GM23248 (cell line): Measurements from ENCODE around the gene DCDC2. TPM values are rescaled to one million over a fixed set of nuclear protein-coding genes. Genes with fewer than 3 reads are reported as not detected.

Experiments used
- DNase-seq: peaks from one replicate; pipeline ENCODE4 v3.0.0-alpha.2; 2015
- H2AFZ ChIP-seq: fragments of 200-600 bp; sonication (generic); 2 replicates; pipeline ENCODE4 v1.6.1; 2016; ENCODE audit warnings: antibody characterized with exemption
- H3F3A ChIP-seq: fragments of 200-600 bp; sonication (generic); 2 replicates; pipeline ENCODE4 v1.6.1; 2016; ENCODE audit warnings: mild to moderate bottlenecking, antibody characterized with exemption, mixed run types; ENCODE audit not compliant: insufficient read depth
- H3K27ac ChIP-seq: fragments of 200-600 bp; sonication (generic); 2 replicates; pipeline ENCODE4 v1.5.1; 2016; ENCODE audit warnings: mild to moderate bottlenecking
- H3K27me3 ChIP-seq: fragments of 200-600 bp; sonication (generic); replicated peaks from 2 replicates; pipeline ENCODE4 v1.6.1; 2016; ENCODE audit warnings: mild to moderate bottlenecking; ENCODE audit not compliant: insufficient read depth
- H3K36me3 ChIP-seq: fragments of 200-600 bp; sonication (generic); 2 replicates; pipeline ENCODE4 v1.6.1; 2016; ENCODE audit warnings: low read depth, mild to moderate bottlenecking
- H3K4me1 ChIP-seq: fragments of 200-600 bp; sonication (generic); 2 replicates; pipeline ENCODE4 v1.6.1; 2016; ENCODE audit warnings: mild to moderate bottlenecking; ENCODE audit not compliant: insufficient read depth
- H3K4me2 ChIP-seq: fragments of 200-600 bp; sonication (generic); one replicate; pipeline ENCODE4 v1.6.1; 2016; ENCODE audit warnings: mild to moderate bottlenecking; ENCODE audit not compliant: unreplicated experiment
- H3K4me3 ChIP-seq: fragments of 200-600 bp; sonication (generic); 2 replicates; pipeline ENCODE4 v1.5.1; 2016; ENCODE audit warnings: mild to moderate bottlenecking
- H3K79me2 ChIP-seq: fragments of 200-600 bp; sonication (generic); 2 replicates; pipeline ENCODE4 v1.6.1; 2016; ENCODE audit warnings: mild to moderate bottlenecking; ENCODE audit not compliant: insufficient read depth
- H3K9ac ChIP-seq: fragments of 200-600 bp; sonication (generic); 2 replicates; pipeline ENCODE4 v1.6.1; 2016; ENCODE audit warnings: mild to moderate bottlenecking
- H3K9me2 ChIP-seq: fragments of 200-600 bp; sonication (generic); 2 replicates; pipeline ENCODE4 v1.6.1; 2016; ENCODE audit warnings: mixed run types, mild to moderate bottlenecking, moderate library complexity; ENCODE audit not compliant: insufficient read depth
- H3K9me3 ChIP-seq: fragments of 200-600 bp; sonication (generic); one replicate; pipeline ENCODE4 v1.6.1; 2017; ENCODE audit warnings: low read depth
- H4K20me1 ChIP-seq: fragments of 200-600 bp; sonication (generic); 2 replicates; pipeline ENCODE4 v1.6.0; 2016; ENCODE audit not compliant: insufficient read depth
- EZH2 ChIP-seq: fragments of 200-600 bp; sonication (generic); IDR thresholded peaks from 2 replicates; pipeline ENCODE4 v1.6.1; 2018; ENCODE audit warnings: antibody characterized with exemption, mild to moderate bottlenecking; ENCODE audit not compliant: insufficient read depth, poor library complexity, severe bottlenecking
- EZH2phosphoT487 ChIP-seq: fragments of 200-600 bp; sonication (generic); IDR thresholded peaks from 2 replicates; pipeline ENCODE4 v1.6.1; 2018; ENCODE audit warnings: antibody characterized with exemption, moderate library complexity, mild to moderate bottlenecking, low read depth; ENCODE audit not compliant: insufficient read depth
- WGBS, 2 experiments: methylation state at CpG; one replicate each; pipeline ENCODE4 v1.1.6; 2015 to 2017; ENCODE audit warnings: low lambda C conversion rate in 2 of 2, low coverage in 1 of 2; ENCODE audit errors: missing lambda C conversion rate in 2 of 2; 5-methylcytosine and 5-hydroxymethylcytosine counted together
- in situ Hi-C: fragments of 300-500 bp; cut with MboI; formaldehyde crosslinking; loops from 2 replicates; pipeline ENCODE4 v1.15.0; 2020
- polyA plus RNA-seq: library from polyadenylated mRNA; unstranded; fragments of >200 nt; fragmentation: Nextera tagmentation; extraction: Ambion mirVana; gene quantifications from 2 replicates; pipeline ENCODE4 v1.2.1, GENCODE V29; 2016
- small RNA-seq: library from RNA; depleted of rRNA; stranded (forward); fragments of <200 nt; gene quantifications from one replicate; pipeline ENCODE3, GENCODE V24; 2014; ENCODE audit warnings: low read depth, low replicate concordance
- total RNA-seq: library from RNA; depleted of rRNA; stranded (reverse); fragments of >200 nt; shearing (Covaris generic); gene quantifications from 2 replicates; pipeline ENCODE4 v1.2.3, GENCODE V29; 2014; rRNA removed

The DCDC2 gene
- total and polyA plus RNA-seq, 2 experiments from 2014 or later: not detected

DNA sequence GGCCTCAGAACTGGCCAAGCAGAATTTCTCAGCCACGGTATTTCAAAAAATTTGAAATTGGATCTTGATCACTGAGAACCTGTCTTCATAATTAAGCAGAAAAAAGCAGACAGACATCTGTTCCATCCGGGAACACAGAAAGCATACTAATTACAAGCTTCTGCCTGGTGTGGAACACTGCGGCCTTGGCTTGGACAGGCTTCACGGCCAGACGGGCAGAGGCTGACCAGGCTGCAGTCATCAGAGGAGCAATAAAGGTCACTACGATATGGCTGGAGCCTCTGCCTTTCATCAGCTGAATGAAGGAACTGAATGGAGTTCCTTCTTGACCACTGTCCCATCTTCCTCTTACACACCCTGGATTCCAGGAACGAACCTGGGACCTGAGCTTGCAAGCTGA lies 235.7 kb downstream of the DCDC2 start:
- no peak overlapping the region for H3K4me3 ChIP-seq
- H3F3A ChIP-seq: no peaks in the 10 kb centered on the region
- no peak overlapping the region for H2AFZ ChIP-seq
- H3K79me2 ChIP-seq: no peaks in the 10 kb centered on the region
- no peak overlapping the region for H3K9ac ChIP-seq
- H3K27ac ChIP-seq: no peak overlapping the region
- no peaks in the 10 kb centered on the region for H4K20me1 ChIP-seq
- no peaks in the 10 kb centered on the region for H3K9me2 ChIP-seq
- no peaks in the 10 kb centered on the region for H3K27me3 ChIP-seq
- no peaks in the 10 kb centered on the region for H3K9me3 ChIP-seq
- DNase-seq: no peak
- H3K36me3 ChIP-seq: no peaks in the 10 kb centered on the region
- no peak for TF ChIP-seq EZH2phosphoT487
- no peak for TF ChIP-seq EZH2
- H3K4me2 ChIP-seq: no peak overlapping the region
- 22 to 23% methylated on average over 7 of the region's 7 CpGs for WGBS, 2 experiments
- no peaks in the 10 kb centered on the region for H3K4me1 ChIP-seq
- in situ Hi-C loops: no loop called here

Small RNA genes within 50 kb of the gene (small RNA-seq; reads per million reads assigned to genes)
- 0.25 reads per million for gene RF00218
- gene RNU6-391P: not detected

Other genes with a start within 250 kb of the DCDC2 start
- gene NRSN1, start 231.8 kb downstream of the DCDC2 start, total RNA-seq: not detected in 2 replicates
- not detected in 2 replicates for gene NRSN1, start 231.8 kb downstream of the DCDC2 start, polyA plus RNA-seq
- 15.4 and 18.0 TPM in 2 replicates for gene MRS2, start 44.9 kb upstream of the DCDC2 start, total RNA-seq
- 21.3 and 23.5 TPM in 2 replicates for gene MRS2, start 44.9 kb upstream of the DCDC2 start, polyA plus RNA-seq
- 0.97 TPM in 1 of 2 replicates, not detected in the other for gene GPLD1, start 131.5 kb upstream of the DCDC2 start, total RNA-seq
- 0.09 TPM in 2 replicates for gene GPLD1, start 131.5 kb upstream of the DCDC2 start, polyA plus RNA-seq
- 0.86 and 1.1 TPM in 2 replicates for gene ALDH5A1, start 136.9 kb upstream of the DCDC2 start, total RNA-seq
- gene ALDH5A1, start 136.9 kb upstream of the DCDC2 start, polyA plus RNA-seq: 1.0 and 1.1 TPM in 2 replicates